NAMALWA (cell line): ENCODE results near the gene LEPROT.
"Not testable (repeated sequence)": the region's sequence is repeated elsewhere in the genome, so short reads cannot be mapped to it uniquely, and the experiment has no call there.

Source experiments
- DNase-seq: peaks from one replicate; pipeline ENCODE4 v3.0.0-alpha.2; 2015; ENCODE audit warnings: low spot score

Gene LEPROT

DNA sequence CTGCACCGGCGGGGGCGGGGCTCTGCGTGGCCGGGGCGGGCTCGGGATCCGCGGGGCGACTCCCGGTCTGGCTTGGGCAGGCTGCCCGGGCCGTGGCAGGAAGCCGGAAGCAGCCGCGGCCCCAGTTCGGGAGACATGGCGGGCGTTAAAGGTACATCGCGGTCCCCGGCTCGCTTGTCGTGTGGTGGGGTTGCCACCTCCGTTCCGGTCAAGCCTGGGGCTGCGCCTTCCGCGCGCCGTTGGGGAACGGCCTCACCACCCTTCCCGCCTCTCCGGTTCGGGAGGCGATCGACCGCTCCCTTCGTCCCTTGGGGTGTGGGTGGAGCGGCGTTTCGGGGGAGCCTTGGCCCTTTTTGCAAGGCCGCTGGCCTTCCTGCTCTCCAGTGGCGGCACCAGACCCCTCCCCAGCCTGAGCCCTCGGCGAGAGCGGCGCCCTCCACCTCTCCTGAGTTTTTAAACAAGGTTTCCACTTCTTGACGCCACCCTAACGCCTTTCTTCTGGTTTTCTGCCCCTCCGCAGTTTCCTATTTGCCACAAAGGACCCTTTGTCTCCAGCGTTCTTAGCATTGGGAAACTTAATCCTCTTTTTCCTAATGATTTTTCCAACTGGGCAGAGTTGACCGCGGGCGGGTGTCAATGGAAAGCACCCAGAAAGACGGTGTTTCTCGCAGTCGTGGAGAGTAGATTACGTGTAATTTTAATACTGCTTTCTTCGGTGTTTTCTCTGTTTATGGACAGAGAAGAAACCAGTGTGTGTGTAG is at the start of gene LEPROT, which contains the start of gene LEPR:
Gene LEPROT (plus strand): TSS at position 79 of the 761 bp plus-strand sequence. CDS start 57 bp downstream, at position 136.
Gene LEPR (plus strand): TSS at position 79 of the 761 bp plus-strand sequence. CDS start 144,898 bp downstream, outside the sequence.
- no peak for DNase-seq

GRCh38 chr1:65371544-65371943 is 48.9 kb upstream of the LEPROT start:
- DNase-seq = no peak

DNA sequence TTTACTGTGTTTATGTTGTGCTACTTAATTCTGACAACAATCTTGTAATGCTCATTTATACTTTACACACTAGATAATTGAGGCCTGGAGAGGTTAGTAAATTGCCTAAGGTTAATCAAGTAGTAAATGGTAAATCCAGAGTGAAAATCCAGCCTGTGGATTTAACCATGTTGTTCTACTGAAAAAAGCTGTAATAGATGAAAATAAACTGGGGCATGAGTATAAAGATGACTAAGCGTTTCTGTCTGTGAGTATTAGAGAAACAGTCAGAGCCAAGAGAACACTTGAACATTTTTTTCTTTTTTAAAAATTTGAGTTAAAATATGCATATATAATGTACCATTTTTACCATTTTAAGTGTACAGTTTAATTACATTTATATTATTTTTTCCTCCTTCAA is 47.9 kb upstream of the LEPROT start:
- DNase-seq = no peak

DNA sequence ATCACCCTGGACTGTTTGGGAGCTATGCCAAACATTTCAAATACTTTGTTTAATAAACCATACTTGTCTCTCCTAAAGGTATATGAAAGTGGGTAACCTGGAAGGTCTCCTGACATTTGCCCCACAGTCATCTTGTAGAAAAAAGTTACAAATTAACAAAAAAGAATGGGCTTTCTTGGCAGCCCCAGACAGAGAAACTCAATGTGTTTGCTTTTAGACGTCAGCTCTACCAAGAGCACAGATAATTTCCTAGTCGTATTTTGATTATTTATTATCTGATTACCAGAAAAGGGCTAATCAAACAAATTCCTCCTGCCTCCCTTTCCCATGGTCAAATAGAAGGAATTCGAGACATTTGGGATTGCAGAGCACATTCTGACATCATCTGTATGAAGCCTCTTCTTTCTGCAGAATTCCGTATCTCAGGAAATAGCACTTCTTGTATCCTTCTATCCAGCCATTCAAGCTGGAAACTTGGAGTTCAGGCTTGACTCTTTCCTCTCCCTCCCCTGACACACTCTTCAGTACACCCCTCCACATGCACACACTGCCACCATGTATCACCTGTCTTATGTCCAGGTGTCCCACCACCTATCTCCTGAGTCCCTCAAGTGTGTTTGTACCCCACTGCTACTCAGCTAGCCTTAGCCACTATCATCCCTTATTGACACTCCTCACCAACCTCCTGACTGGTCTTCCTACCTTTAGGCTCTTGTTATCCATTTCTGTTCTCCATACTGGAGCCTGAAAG is 42.8 kb upstream of the LEPROT start:
- no peak for DNase-seq

- DNase-seq = no peak
Measured at GRCh38 chr1:65378247-65378946, 42.1 kb upstream of the LEPROT start.

DNA sequence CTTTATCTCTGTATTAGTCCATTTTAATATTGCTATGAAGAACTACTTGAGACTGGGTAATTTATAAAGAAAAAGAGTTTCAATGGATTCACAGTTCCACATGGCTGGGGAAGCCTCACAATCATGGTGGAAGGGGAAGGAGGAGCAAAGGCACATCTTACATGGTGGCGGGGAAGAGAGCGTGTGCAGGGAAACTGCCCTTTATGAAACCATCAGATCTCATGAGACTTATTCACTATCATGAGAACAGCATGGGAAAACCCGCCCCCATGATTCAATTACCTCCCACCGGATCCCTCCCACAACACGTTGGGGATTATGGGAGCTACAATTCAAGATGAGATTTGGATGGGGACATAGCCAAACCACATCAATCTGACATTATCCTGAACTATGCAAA is 36.0 kb upstream of the LEPROT start:
- not testable (repeated sequence) for DNase-seq

GRCh38 chr1:65386439-65386838 is 34.0 kb upstream of the LEPROT start:
- DNase-seq = no peak

DNA sequence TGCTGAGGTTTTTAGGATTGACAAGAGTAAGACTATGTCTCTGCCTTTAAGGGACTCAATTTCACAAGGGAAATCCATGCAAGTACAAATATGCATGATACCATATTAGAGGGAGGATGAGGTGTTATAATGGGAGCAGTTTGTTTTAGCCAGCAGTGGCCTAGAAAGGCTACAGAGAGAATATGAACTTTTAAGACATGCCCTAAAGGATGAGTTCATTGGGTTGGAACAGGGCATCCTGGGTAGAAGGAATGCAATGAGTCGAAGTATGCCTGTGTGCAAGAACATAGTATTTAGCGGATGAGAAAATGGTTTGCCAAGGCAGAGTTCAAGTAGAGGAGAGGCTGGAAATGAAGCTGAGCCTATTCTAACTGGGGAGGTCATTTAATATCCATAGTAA is 32.6 kb upstream of the LEPROT start:
- DNase-seq = no peak

DNA sequence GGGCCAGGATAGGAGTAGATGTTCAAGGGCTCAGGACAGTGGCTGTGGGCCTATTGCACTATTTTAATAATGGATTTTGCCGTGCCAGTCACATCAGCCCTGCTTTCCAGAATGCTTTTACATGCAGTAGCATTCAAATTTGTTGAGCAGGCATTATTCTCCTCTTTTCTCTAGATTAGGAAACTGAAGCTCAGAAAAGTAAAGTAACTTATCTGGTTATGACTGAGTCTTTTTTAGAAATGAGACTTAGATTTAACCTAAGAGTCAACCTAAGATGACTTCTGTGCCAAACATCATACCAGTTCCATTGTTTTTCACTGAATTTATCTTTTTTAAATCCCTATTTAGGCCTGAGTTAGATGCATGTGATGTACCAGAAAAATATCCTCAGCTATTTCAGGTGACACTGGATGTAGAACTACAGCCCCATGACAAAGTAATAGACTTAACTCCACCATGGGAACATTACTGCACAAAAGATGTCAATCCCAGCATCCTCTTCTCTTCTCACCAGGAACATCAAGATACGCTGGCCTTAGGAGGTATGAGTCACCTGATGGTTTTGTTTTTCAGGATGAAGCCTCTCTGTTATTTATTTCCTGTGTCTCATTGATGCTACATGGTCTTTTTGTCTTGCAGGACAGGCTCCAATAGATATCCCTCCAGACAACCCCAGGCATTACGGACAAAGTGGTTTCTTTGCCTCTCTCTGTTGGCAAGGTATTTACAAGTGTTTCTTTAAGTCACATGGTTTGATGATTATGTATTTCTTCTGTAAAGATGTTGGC is 31.4 kb upstream of the LEPROT start:
- no peak for DNase-seq

DNA sequence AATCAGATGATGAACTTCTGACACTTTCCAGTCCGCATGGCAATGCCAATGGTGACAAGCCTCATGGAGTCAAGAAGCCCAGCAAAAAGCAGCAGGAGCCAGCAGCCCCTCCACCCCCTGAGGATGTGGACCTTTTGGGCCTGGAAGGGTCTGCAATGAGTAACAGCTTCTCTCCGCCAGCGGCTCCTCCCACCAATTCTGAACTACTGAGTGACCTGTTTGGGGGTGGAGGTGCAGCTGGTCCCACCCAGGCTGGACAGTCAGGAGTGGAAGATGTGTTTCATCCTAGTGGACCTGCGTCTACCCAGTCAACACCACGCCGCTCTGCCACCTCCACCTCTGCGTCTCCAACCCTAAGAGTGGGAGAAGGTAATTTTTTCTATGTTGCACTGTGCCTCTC is 28.0 kb upstream of the LEPROT start:
- no peak for DNase-seq

DNA sequence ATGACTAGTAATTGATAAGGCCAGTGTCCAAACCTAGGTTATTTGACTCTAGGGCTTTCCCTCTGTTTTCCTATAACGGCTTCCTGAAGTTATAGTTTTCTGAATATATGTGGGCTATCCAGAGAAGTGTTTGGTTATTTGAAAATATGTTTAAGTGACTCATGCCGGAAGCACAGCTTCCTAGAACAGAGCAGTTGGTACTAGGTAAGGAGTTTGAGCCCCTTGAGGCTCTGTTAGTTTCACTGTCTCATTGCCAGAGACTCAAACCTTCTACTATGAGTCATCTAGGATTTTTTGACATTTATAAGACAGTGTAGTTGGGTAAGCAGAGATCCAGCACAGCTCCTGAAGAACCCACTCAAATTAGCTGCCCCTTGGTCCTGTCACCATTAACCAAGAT is 27.1 kb upstream of the LEPROT start:
- DNase-seq = no peak

DNA sequence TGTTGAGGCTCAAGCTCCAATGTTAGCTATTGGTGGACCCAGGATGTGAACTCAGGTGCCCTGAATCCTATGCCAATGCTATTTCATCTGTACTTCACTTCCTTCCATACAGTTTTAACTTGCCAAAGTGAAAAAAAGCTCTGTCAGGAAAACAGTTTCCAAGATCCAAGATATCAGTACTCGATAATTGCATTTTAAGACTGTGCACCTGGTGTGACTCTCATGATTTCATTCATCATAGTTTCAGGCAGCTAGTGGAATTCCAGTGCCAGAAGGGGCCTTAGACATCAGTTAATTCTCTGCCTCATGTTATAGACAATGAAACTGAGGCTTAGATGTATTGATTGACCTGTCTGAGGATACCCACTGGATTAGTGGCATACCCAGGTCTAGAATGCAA is 26.5 kb upstream of the LEPROT start:
- DNase-seq = no peak

DNA sequence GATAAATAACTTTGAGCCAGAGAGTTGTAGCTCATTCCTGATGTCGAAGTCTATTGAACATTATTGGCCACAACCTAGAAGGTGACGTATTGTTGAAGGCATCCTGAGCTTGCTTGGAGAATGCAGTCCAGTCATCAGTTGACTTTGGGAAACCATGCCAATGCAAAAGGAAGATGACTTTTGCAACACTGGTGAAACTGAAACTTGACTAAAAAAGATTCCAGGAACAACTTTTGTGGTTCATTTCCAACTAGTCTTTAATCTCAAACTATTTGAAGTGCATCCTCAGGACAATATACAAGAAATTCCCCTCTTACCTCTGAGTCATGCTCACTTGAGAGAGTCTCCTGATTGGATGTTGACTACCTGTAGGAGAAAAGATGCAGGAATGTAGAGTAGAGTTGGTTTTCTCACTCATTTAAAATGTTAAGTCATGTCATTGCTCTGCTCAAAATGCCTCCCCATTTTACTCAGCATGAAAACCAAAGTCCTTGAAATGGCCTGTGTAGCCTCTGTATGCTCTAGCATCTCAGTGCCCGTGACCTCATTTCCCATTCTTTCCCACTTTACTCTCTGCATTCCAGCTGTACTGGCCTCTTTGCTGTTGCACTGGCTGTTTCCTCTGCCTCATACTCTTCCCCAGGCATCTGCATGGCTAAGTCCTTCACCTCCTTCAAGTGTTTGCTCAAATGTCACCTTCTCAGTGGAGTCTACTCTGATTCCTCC is 24.4 kb upstream of the LEPROT start:
- no peak for DNase-seq

GRCh38 chr1:65398083-65398482 is 22.4 kb upstream of the LEPROT start:
- DNase-seq = no peak

DNA sequence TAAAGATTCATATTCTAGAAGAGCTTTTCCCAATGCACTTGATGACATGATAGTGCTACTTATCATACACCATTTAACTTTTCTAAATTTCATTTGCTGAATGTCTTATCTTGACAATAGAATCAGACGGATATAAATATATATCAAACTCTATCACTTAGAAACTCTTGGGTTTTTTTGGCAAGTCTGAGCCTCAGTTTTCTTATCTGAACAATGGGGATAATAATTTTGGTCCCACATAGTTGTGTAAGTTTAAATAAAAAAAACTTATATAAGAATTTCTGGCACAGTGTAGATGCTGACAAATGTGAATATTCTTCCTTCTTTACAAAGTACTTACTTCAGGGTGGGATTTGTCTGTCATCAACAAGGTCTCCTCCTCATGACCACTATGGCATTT is 21.5 kb upstream of the LEPROT start:
- DNase-seq = no peak

- DNase-seq = no peak
Measured at GRCh38 chr1:65401612-65402011, 18.9 kb upstream of the LEPROT start.

DNA sequence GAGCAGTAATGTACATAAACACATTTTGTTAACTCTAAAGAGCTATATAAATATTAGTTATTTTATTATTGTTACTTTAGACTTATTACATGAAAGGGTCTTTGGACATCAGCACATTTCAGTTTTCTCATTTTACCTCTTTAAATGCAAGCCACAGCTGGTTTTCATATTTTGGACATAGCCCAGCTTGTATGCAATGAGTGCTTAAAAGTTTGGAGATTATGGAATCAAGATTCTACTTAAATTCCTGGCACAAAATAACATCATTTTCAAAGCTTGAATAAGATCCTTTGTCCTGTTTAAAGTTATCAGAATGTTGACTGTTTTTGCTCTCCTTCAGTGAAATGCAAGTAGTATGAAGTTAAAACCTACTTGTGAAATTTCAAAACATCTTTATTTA is 15.5 kb upstream of the LEPROT start:
- DNase-seq = no peak

GRCh38 chr1:65407877-65408276 is 12.6 kb upstream of the LEPROT start:
- no peak for DNase-seq

DNA sequence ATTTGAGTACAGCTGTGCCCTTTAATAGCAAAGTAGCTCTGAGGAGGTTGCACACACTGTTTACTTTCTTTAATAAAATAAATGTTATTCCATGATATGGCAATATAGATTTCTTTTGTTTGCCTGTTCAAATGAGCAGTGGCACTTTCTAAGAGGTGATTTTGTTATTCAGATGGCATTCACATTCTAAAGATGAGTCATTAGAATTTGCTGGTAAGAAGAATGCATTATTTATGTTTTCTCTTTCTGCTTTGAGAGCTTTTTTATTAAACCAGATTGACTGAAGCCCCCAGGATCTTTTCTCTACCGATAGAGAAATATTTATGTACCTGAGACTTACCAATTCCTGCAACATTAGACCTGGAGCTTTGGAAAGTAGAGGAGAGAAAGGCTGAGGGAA is 11.2 kb upstream of the LEPROT start:
- DNase-seq = no peak

- no peak for DNase-seq
Measured at GRCh38 chr1:65409816-65410326, 10.6 kb upstream of the LEPROT start.
